ENCODE measurements around the gene CHCHD10. TPM values are rescaled to one million over a fixed set of nuclear protein-coding genes. Genes with fewer than 3 reads are reported as not detected.

Gene CHCHD10
- 5.3 TPM for total RNA-seq

GRCh38 chr22:23767673-23768548 lies at the start of gene CHCHD10:
Gene CHCHD10, minus strand, starts transcription at chr22:23767972. Its CDS starts 98 bp downstream, at chr22:23767874.

GRCh38 chr22:23786752-23787599 lies 19.2 kb upstream of the CHCHD10 start, which contains the start of gene SMARCB1:
Gene SMARCB1, plus strand, starts transcription at chr22:23786966. Its CDS starts 204 bp downstream, at chr22:23787170.

GRCh38 chr22:23772649-23773473 lies 5.1 kb upstream of the CHCHD10 start, which contains the start of gene MMP11:
Gene MMP11, plus strand, starts transcription at chr22:23772849. Its CDS starts 22 bp downstream, at chr22:23772871.

GRCh38 chr22:23762842-23763578 lies 4.8 kb downstream of the CHCHD10 start, which contains the start of gene C22orf15:
Gene C22orf15, plus strand, starts transcription at chr22:23762990. Its CDS starts 317 bp downstream, at chr22:23763307.

GRCh38 chr22:23754220-23754919 lies 13.4 kb downstream of the CHCHD10 start, which contains the start of gene VPREB3:
Gene VPREB3, minus strand, starts transcription at chr22:23754425. Its CDS starts 62 bp downstream, at chr22:23754363.

GRCh38 chr22:23750714-23751440 lies 16.9 kb downstream of the CHCHD10 start, which contains the start of gene ZNF70:
Gene ZNF70, minus strand, starts transcription at chr22:23751112. Its CDS starts 5,972 bp downstream, at chr22:23745140.

Other genes with a start within 250 kb of the CHCHD10 start
- not detected for gene IGLL1, start 187.7 kb downstream of the CHCHD10 start, total RNA-seq
- 1.6 TPM for gene DRICH1, start 135.7 kb downstream of the CHCHD10 start, total RNA-seq
- gene RGL4, start 77.0 kb downstream of the CHCHD10 start, total RNA-seq: not detected
- gene ZNF70, start 16.9 kb downstream of the CHCHD10 start, total RNA-seq: 9.7 TPM
- gene VPREB3, start 13.5 kb downstream of the CHCHD10 start, total RNA-seq: not detected
- gene C22orf15, start 5.0 kb downstream of the CHCHD10 start, total RNA-seq: not detected
- gene MMP11, start 4.9 kb upstream of the CHCHD10 start, total RNA-seq: 23.8 TPM
- gene SMARCB1, start 19.0 kb upstream of the CHCHD10 start, total RNA-seq: 56.0 TPM
- gene DERL3, start 71.0 kb upstream of the CHCHD10 start, total RNA-seq: 2.2 TPM
- 25.4 TPM for gene SLC2A11, start 89.9 kb upstream of the CHCHD10 start, total RNA-seq
- gene MIF, start 126.4 kb upstream of the CHCHD10 start, total RNA-seq: 82.9 TPM
- 1.9 TPM for gene GSTT2B, start 193.2 kb upstream of the CHCHD10 start, total RNA-seq
- 2.5 TPM for gene DDTL, start 198.9 kb upstream of the CHCHD10 start, total RNA-seq
- 37.9 TPM for gene DDT, start 206.5 kb upstream of the CHCHD10 start, total RNA-seq
- 0.94 TPM for gene GSTT2, start 212.2 kb upstream of the CHCHD10 start, total RNA-seq
- not detected for gene GSTT4, start 237.5 kb upstream of the CHCHD10 start, total RNA-seq
- 114 TPM for gene CABIN1, start 243.3 kb upstream of the CHCHD10 start, total RNA-seq